Measurements from ENCODE around the gene KMT2C.

KMT2C gene

GRCh38 chr7:152313831-152314604 lies 121.8 kb downstream of the KMT2C start (continued):
- TF ChIP-seq ZNF350 (tag by site-specific recombination; IDR thresholded peaks at IDR 0.05): peak; percentile 96
- TF ChIP-seq MEIS1 (CRISPR knock-in tag; IDR thresholded peaks at IDR 0.05; ENCODE audit: borderline replicate concordance): no peak
- no peak for TF ChIP-seq ZNF133 (tag by site-specific recombination; IDR thresholded peaks at IDR 0.05)
- TF ChIP-seq GLIS1 (tag by site-specific recombination; IDR thresholded peaks at IDR 0.05): peak; percentile 29; the same call in 1 of the 2 replicates
- no peak for TF ChIP-seq ZNF488 (tag by site-specific recombination; IDR thresholded peaks at IDR 0.05)
- no peak for TF ChIP-seq ZNF202 (tag by site-specific recombination; IDR thresholded peaks at IDR 0.05; ENCODE audit: borderline replicate concordance)
- TF ChIP-seq, protein P1, sequence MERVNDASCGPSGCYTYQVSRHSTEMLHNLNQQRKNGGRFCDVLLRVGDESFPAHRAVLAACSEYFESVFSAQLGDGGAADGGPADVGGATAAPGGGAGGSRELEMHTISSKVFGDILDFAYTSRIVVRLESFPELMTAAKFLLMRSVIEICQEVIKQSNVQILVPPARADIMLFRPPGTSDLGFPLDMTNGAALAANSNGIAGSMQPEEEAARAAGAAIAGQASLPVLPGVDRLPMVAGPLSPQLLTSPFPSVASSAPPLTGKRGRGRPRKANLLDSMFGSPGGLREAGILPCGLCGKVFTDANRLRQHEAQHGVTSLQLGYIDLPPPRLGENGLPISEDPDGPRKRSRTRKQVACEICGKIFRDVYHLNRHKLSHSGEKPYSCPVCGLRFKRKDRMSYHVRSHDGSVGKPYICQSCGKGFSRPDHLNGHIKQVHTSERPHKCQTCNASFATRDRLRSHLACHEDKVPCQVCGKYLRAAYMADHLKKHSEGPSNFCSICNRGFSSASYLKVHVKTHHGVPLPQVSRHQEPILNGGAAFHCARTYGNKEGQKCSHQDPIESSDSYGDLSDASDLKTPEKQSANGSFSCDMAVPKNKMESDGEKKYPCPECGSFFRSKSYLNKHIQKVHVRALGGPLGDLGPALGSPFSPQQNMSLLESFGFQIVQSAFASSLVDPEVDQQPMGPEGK (tag by site-specific recombination; IDR thresholded peaks at IDR 0.05): no peak
- TF ChIP-seq GFI1B (tag by site-specific recombination; IDR thresholded peaks at IDR 0.05): no peak; the same call in 1 of the 2 replicates
- no peak for TF ChIP-seq ZNF837 (tag by site-specific recombination; IDR thresholded peaks at IDR 0.05)
- TF ChIP-seq, protein P2, sequence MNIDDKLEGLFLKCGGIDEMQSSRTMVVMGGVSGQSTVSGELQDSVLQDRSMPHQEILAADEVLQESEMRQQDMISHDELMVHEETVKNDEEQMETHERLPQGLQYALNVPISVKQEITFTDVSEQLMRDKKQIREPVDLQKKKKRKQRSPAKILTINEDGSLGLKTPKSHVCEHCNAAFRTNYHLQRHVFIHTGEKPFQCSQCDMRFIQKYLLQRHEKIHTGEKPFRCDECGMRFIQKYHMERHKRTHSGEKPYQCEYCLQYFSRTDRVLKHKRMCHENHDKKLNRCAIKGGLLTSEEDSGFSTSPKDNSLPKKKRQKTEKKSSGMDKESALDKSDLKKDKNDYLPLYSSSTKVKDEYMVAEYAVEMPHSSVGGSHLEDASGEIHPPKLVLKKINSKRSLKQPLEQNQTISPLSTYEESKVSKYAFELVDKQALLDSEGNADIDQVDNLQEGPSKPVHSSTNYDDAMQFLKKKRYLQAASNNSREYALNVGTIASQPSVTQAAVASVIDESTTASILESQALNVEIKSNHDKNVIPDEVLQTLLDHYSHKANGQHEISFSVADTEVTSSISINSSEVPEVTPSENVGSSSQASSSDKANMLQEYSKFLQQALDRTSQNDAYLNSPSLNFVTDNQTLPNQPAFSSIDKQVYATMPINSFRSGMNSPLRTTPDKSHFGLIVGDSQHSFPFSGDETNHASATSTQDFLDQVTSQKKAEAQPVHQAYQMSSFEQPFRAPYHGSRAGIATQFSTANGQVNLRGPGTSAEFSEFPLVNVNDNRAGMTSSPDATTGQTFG (tag by site-specific recombination; IDR thresholded peaks at IDR 0.05; ENCODE audit: borderline replicate concordance): no peak
- peak; percentile 86 for TF ChIP-seq FEZF1 (tag by site-specific recombination; IDR thresholded peaks at IDR 0.05)
- no peak for TF ChIP-seq ZNF549 (tag by site-specific recombination; IDR thresholded peaks at IDR 0.05)
- no peak for TF ChIP-seq SCRT1 (tag by site-specific recombination; IDR thresholded peaks at IDR 0.05; ENCODE audit: borderline replicate concordance)
- TF ChIP-seq GLI2 (tag by site-specific recombination; IDR thresholded peaks at IDR 0.05; ENCODE audit: borderline replicate concordance, low read depth): no peak; the same call in 1 of the 2 replicates
- TF ChIP-seq ZNF560 (tag by site-specific recombination; IDR thresholded peaks at IDR 0.05; ENCODE audit: borderline replicate concordance): no peak
- TF ChIP-seq ZNF768 (tag by site-specific recombination; IDR thresholded peaks at IDR 0.05): no peak
- TF ChIP-seq ZNF677 (tag by site-specific recombination; IDR thresholded peaks at IDR 0.05): no peak
- no peak for TF ChIP-seq ZNF239 (tag by site-specific recombination; IDR thresholded peaks at IDR 0.05)
- TF ChIP-seq IKZF3 (tag by site-specific recombination; IDR thresholded peaks at IDR 0.05): peak; percentile 80
- TF ChIP-seq KLF10 (tag by site-specific recombination; IDR thresholded peaks at IDR 0.05): peak; percentile 79
- peak; percentile 19; the same call in 1 of the 2 replicates for TF ChIP-seq ZBTB48 (tag by site-specific recombination; IDR thresholded peaks at IDR 0.05)
- TF ChIP-seq ZBTB21 (tag by site-specific recombination; IDR thresholded peaks at IDR 0.05): peak; percentile 84
- TF ChIP-seq, protein P3, sequence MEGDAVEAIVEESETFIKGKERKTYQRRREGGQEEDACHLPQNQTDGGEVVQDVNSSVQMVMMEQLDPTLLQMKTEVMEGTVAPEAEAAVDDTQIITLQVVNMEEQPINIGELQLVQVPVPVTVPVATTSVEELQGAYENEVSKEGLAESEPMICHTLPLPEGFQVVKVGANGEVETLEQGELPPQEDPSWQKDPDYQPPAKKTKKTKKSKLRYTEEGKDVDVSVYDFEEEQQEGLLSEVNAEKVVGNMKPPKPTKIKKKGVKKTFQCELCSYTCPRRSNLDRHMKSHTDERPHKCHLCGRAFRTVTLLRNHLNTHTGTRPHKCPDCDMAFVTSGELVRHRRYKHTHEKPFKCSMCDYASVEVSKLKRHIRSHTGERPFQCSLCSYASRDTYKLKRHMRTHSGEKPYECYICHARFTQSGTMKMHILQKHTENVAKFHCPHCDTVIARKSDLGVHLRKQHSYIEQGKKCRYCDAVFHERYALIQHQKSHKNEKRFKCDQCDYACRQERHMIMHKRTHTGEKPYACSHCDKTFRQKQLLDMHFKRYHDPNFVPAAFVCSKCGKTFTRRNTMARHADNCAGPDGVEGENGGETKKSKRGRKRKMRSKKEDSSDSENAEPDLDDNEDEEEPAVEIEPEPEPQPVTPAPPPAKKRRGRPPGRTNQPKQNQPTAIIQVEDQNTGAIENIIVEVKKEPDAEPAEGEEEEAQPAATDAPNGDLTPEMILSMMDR (tag by site-specific recombination; IDR thresholded peaks at IDR 0.05): no peak
- no peak for TF ChIP-seq ZNF140 (tag by site-specific recombination; IDR thresholded peaks at IDR 0.05)
- peak; percentile 75 for TF ChIP-seq ZXDB (tag by site-specific recombination; IDR thresholded peaks at IDR 0.05)
- TF ChIP-seq TCF7L2 (IDR thresholded peaks at IDR 0.05; ENCODE audit: borderline replicate concordance, low read depth, low read length): peak; percentile 55
- no peak; the same call in 1 of the 2 replicates for TF ChIP-seq ZNF518A (tag by site-specific recombination; conservative IDR thresholded peaks at IDR 0.05; ENCODE audit: low read depth)
- TF ChIP-seq ZNF157 (tag by site-specific recombination; IDR thresholded peaks at IDR 0.05): no peak
